Left lung (tissue), 10 donors: ENCODE measurements around the gene OBSL1. TPM values are rescaled to one million over a fixed set of nuclear protein-coding genes. Genes with fewer than 3 reads are reported as not detected.

Experiments
- ATAC-seq: fragments of 200-7000 bp; cut with Tn5 transposase; one replicate; pipeline ENCODE4 v1.9.1; 2020; ENCODE audit warnings: moderate library complexity
- DNase-seq, 4 donors: peaks; one replicate each; pipeline ENCODE4 v3.0.0-alpha.2; 2013 to 2020
- H3K27ac ChIP-seq, 2 donors: fragments of 200-600 bp; sonication (generic) in 1 of 2; one replicate each; pipeline versions ENCODE4 v1.5.0 to v1.8.0; 2020 to 2021
- H3K27me3 ChIP-seq, 2 donors: fragments of 200-600 bp; sonication (generic) in 1 of 2; one replicate each; pipeline versions ENCODE4 v1.5.0 to v1.8.0; 2020 to 2021
- H3K36me3 ChIP-seq, 2 donors: fragments of 200-600 bp; sonication (generic) in 1 of 2; one replicate each; pipeline versions ENCODE4 v1.5.0 to v1.8.0; 2020 to 2021
- H3K4me1 ChIP-seq, 2 donors: fragments of 200-600 bp; one replicate each; pipeline ENCODE4 v1.8.0; 2021
- H3K4me3 ChIP-seq, 2 donors: fragments of 200-600 bp; sonication (generic) in 1 of 2; one replicate each; pipeline versions ENCODE4 v1.5.0 to v1.8.0; 2020 to 2021; ENCODE audit warnings: mild to moderate bottlenecking in 1 of 2
- H3K9me3 ChIP-seq, 2 donors: fragments of 200-600 bp; sonication (generic) in 1 of 2; one replicate each; pipeline versions ENCODE4 v1.5.0 to v1.8.0; 2020 to 2021
- intact Hi-C, 2 donors: fragments of 100-400 bp; cut with DNase I; formaldehyde crosslinking; loops; one replicate each; pipeline versions ENCODE4 v1.11.2 to v1.14.2; 2022
- polyA plus RNA-seq, 6 donors: library from polyadenylated mRNA; unstranded; fragments of 120-200 nt; gene quantifications; one replicate each; pipeline ENCODE4 v1.2.1, GENCODE V29; 2013; ENCODE audit not compliant: insufficient read length in 6 of 6
- total RNA-seq, 2 donors: library from RNA; stranded (reverse); fragmentation: NEBNext Ultra II Directional; extraction: Animal tissue kit (Norgen Biotek cat#: 25700); gene quantifications; one replicate each; pipeline ENCODE4 v1.2.1, GENCODE V29; 2021
- TF ChIP-seq, protein P1 (sequence below), 2 donors: fragments of 200-600 bp; sonication (generic) in 1 of 2; IDR thresholded peaks; one replicate each; pipeline versions ENCODE4 v1.5.0 to v1.8.0; 2021; ENCODE audit warnings: antibody characterized with exemption in 2 of 2
- donor health status: DM: no; HTN: yes; CAD: no.
- donor health status: DM: no; HTN: no; CAD: no.

Gene OBSL1
- total and polyA plus RNA-seq, 8 donors = 43.4 to 143 (median 128) TPM

DNA sequence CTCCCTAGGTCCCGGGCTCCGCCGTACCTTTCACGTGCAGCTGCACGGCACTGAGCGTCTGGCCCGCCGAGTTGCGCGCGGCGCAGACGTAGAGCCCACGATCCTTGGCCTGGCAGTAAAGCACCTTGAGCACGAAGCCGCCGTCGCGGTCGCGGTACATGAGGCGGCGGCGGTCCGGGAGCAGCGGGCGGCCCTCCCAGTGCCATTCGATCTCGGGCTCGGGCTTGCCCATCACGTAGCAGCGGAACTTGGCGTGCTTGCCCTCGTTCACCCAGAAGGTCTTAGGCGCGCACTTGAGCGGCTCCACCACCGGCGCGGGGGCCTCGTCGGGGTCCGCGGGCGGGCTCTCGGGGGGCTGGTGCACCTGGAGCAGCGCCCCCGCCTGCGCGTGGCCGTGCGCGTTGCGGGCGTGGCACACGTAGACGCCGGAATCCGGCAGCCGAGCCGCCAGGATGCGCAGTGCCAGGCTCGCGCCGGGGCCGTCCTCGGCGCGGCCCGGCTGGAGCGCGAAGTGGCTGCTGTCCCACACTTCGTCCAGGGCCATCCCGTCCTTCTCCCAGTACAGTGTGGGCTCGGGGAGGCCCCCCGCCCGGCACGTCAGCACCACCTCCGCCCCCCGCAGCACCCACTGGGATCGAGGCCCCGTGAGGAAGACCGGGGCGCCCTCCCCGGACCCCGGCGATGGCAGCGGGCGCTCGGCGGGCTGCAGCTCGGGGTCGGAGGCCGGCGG lies 980 bp downstream of the OBSL1 start:
- Histone ChIP-seq H3K4me3 (peak overlapping the region; percentile 47 to 54), H3K27me3 (peaks cover 0 to 50% of the 10 kb centered on the region in 2 donors), H3K4me1 (peaks cover 0 to 17% of the 10 kb centered on the region in 2 donors), H3K9me3 (no peaks in the 10 kb centered on the region), H3K27ac (peak overlapping the region; percentile 58 to 79), H3K36me3 (peaks cover 0 to 3% of the 10 kb centered on the region in 2 donors)
- intact Hi-C loops = no loop called here
- TF ChIP-seq, protein P1, sequence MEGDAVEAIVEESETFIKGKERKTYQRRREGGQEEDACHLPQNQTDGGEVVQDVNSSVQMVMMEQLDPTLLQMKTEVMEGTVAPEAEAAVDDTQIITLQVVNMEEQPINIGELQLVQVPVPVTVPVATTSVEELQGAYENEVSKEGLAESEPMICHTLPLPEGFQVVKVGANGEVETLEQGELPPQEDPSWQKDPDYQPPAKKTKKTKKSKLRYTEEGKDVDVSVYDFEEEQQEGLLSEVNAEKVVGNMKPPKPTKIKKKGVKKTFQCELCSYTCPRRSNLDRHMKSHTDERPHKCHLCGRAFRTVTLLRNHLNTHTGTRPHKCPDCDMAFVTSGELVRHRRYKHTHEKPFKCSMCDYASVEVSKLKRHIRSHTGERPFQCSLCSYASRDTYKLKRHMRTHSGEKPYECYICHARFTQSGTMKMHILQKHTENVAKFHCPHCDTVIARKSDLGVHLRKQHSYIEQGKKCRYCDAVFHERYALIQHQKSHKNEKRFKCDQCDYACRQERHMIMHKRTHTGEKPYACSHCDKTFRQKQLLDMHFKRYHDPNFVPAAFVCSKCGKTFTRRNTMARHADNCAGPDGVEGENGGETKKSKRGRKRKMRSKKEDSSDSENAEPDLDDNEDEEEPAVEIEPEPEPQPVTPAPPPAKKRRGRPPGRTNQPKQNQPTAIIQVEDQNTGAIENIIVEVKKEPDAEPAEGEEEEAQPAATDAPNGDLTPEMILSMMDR (IDR thresholded peaks at IDR 0.05) = no peak
- ATAC-seq = peak; percentile 63
- peak in 3 of 4 donors; percentile 30 to 85 (median 37) for DNase-seq

DNA sequence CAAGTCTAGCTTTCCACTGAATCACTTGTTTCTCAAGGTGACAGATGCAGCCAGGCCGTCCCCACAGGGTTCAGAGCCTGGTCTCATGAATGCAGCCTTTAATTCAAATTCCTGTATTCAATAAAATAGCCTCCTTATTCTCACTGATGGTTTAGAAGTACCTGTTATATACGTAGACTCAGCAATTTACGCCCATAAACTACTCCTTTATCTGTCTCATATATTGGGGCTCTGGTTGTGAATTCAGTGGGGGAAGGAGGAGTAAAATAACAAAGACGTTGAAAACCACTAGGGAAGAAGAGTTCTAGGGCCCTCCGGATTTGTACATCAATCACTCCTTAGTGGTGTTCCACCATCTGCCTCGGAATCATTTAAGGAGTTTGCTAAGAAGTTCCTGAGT lies 1.7 kb downstream of the OBSL1 start:
- Histone ChIP-seq H3K27me3 (peaks cover 0 to 43% of the 10 kb centered on the region in 2 donors), H3K9me3 (no peaks in the 10 kb centered on the region), H3K36me3 (peaks cover 0 to 3% of the 10 kb centered on the region in 2 donors), H3K4me1 (peaks cover 0 to 17% of the 10 kb centered on the region in 2 donors), H3K27ac (no peak overlapping the region), H3K4me3 (peak overlapping the region in 1 of 2 donors; percentile 54)
- ATAC-seq = no peak
- TF ChIP-seq, protein P1 (IDR thresholded peaks at IDR 0.05) = no peak
- intact Hi-C loops = no loop called here
- DNase-seq = no peak

DNA sequence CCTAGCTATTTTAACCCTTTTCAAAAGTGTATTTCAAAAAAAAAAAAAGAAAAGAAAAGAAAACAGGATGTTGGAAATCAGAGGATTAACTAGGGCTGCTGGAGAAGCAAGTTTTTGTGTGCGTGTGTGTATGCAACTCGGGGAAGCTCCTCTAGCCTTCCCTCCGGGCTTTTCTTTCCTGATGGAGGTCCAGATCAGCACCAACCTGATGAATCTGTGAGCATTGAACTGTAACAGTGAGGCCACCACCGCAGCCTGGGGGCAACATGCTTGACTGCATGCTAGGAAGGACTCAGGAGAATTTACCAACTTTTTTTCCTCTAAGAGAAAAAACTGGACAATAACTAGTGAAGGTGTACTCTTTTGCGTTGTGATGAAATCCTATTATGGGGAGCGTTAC lies 2.3 kb downstream of the OBSL1 start:
- intact Hi-C loops = no loop called here
- no peaks in the 10 kb centered on the region for H3K9me3 ChIP-seq
- H3K36me3 ChIP-seq = peaks cover 0 to 3% of the 10 kb centered on the region in 2 donors
- H3K27ac ChIP-seq = no peak overlapping the region
- TF ChIP-seq, protein P1 (IDR thresholded peaks at IDR 0.05) = no peak
- no peak overlapping the region for H3K4me3 ChIP-seq
- H3K27me3 ChIP-seq = peaks cover 0 to 43% of the 10 kb centered on the region in 2 donors
- H3K4me1 ChIP-seq = peaks cover 0 to 17% of the 10 kb centered on the region in 2 donors
- DNase-seq (no peak), ATAC-seq (no peak)

DNA sequence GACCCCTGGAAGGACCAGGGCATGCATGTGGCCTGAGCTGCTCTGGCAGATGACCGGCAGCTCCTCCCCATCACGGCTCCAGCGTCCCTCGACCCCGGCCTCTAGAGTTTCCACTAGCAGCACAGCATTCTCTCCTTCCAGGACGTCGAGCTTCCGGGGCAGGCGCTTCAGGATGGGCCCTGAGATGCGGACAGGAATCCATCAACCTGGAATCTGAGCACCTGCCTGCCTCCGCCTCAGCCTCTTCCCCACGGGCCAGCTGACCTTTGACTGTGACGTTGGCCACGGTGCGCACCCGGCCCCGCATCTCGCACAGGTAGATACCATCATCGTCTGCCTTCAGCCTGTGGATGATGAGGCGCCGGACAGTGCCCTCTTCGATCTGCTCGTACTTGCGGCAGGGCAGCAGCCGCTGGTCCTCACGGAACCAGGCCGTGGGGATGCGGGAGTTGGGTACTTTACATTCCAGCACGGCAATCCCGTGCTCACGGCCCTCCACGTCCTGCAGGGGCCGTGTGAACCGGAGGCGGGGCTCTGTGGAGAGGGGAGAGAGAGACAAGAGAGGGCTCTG lies 3.5 kb downstream of the OBSL1 start:
- H3K27ac ChIP-seq = no peak overlapping the region
- no peak for DNase-seq
- TF ChIP-seq, protein P1 (IDR thresholded peaks at IDR 0.05) = no peak

DNA sequence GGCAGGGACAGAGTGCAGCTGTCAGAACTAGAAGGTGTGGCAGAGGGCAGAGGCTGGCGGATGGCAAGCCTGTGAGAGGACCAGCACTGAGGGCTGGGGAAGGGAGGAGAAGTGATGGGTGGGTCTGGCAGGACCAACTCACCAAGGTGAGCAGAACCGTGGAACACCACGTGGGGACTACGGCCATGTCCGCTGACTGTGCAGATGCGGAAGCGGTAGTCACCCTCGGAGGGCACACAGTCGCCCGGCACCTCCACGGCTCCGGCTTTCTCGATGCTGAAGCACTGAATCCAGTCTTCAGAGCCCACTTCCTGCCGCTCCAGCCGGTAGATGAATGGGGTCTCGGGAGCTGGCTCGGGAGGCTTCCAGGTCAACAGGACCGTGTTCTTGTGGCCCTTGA lies 4.2 kb downstream of the OBSL1 start:
- Histone ChIP-seq H3K36me3 (peaks cover 0 to 3% of the 10 kb centered on the region in 2 donors), H3K27me3 (peaks cover 0 to 33% of the 10 kb centered on the region in 2 donors), H3K27ac (no peak overlapping the region), H3K4me3 (no peak overlapping the region), H3K9me3 (no peaks in the 10 kb centered on the region), H3K4me1 (peaks cover 0 to 17% of the 10 kb centered on the region in 2 donors)
- ATAC-seq (no peak), DNase-seq (no peak)
- intact Hi-C loops = no loop called here
- TF ChIP-seq, protein P1 (IDR thresholded peaks at IDR 0.05) = no peak

More for the DNA sequence above, 3.5 kb downstream of the OBSL1 start:
- Histone ChIP-seq H3K4me3 (no peak overlapping the region), H3K4me1 (peaks cover 0 to 17% of the 10 kb centered on the region in 2 donors), H3K27me3 (peaks cover 0 to 41% of the 10 kb centered on the region in 2 donors), H3K9me3 (no peaks in the 10 kb centered on the region), H3K36me3 (peaks cover 0 to 3% of the 10 kb centered on the region in 2 donors)
- intact Hi-C loops = no loop called here
- no peak for ATAC-seq
